ENCODE results near the gene PRKCB. TPM values are rescaled to one million over a fixed set of nuclear protein-coding genes. Genes with fewer than 3 reads are reported as not detected.
A peak's percentile ranks its signal among the peaks of the same experiment; 100 is the strongest.

Gene PRKCB
- total RNA-seq, 2 experiments from 2014 or later, result 21.0 to 51.6 TPM

- TF ChIP-seq, protein P1, sequence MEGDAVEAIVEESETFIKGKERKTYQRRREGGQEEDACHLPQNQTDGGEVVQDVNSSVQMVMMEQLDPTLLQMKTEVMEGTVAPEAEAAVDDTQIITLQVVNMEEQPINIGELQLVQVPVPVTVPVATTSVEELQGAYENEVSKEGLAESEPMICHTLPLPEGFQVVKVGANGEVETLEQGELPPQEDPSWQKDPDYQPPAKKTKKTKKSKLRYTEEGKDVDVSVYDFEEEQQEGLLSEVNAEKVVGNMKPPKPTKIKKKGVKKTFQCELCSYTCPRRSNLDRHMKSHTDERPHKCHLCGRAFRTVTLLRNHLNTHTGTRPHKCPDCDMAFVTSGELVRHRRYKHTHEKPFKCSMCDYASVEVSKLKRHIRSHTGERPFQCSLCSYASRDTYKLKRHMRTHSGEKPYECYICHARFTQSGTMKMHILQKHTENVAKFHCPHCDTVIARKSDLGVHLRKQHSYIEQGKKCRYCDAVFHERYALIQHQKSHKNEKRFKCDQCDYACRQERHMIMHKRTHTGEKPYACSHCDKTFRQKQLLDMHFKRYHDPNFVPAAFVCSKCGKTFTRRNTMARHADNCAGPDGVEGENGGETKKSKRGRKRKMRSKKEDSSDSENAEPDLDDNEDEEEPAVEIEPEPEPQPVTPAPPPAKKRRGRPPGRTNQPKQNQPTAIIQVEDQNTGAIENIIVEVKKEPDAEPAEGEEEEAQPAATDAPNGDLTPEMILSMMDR (conservative IDR thresholded peaks at IDR 0.05; ENCODE audit: low read length), result peak; percentile 81
- no peak for TF ChIP-seq EZH2phosphoT487 (IDR thresholded peaks at IDR 0.05; ENCODE audit: borderline replicate concordance, low read depth, low read length)
- intact Hi-C loops (cut with micrococcal nuclease; ENCODE audit: unreplicated experiment), result loop anchor here (1.0 to 5.0 kb wide), 3 partner anchors 22 to 299 kb away; no protein-coding TSS in a partner anchor
- no peak overlapping the region for H3K4me2 ChIP-seq (ENCODE audit: low read length)
- BruUV-seq (replicated peaks), result no TSS peak
- H3K9me3 ChIP-seq (ENCODE audit: low read length), result no peaks in the 10 kb centered on the region
- no peak overlapping the region for H3K4me3 ChIP-seq (ENCODE audit: low read depth, low read length, poor library complexity, severe bottlenecking)
- CTCF ChIA-PET (ENCODE audit: unreplicated experiment), result interaction anchor here (2.2 kb wide), 1 partner anchor 233 kb away, joined by 8 read pairs; no protein-coding TSS in a partner anchor
- H3K79me2 ChIP-seq (ENCODE audit: insufficient read depth, low read depth, low read length), result no peaks in the 10 kb centered on the region
- H3K9me2 ChIP-seq (ENCODE audit: insufficient read depth, low read length), result no peaks in the 10 kb centered on the region
- H3K36me3 ChIP-seq (ENCODE audit: insufficient read depth, low read length), result peaks cover 4% of the 10 kb centered on the region; the same call in 1 of the 2 replicates
- no peak overlapping the region for H2AFZ ChIP-seq (ENCODE audit: low read length)
- no peak overlapping the region for H3K27ac ChIP-seq (ENCODE audit: low read depth, low read length, poor library complexity, severe bottlenecking)
- H4K20me1 ChIP-seq (ENCODE audit: insufficient read depth, low read length), result no peaks in the 10 kb centered on the region
- DNase-seq (ENCODE audit: low spot score), result peak; percentile 55
- H3K4me1 ChIP-seq (ENCODE audit: insufficient read depth, low read length, poor library complexity, severe bottlenecking), result no peaks in the 10 kb centered on the region
- POLR2A ChIA-PET, result interaction anchor here (0.7 to 1.0 kb wide), 2 partner anchors 231 to 350 kb away, joined by 3 to 4 read pairs; no protein-coding TSS in a partner anchor
Measured at GRCh38 chr16:24036614-24037013, 200.8 kb downstream of the PRKCB start.

- Histone ChIP-seq H3K4me3 (ENCODE audit: low read depth, low read length, poor library complexity, severe bottlenecking) (no peak overlapping the region), H3K9me3 (ENCODE audit: low read length) (no peaks in the 10 kb centered on the region), H3K4me2 (ENCODE audit: low read length) (no peak overlapping the region), H3K27ac (ENCODE audit: low read depth, low read length, poor library complexity, severe bottlenecking) (no peak overlapping the region), H3K4me1 (ENCODE audit: insufficient read depth, low read length, poor library complexity, severe bottlenecking) (no peaks in the 10 kb centered on the region), H2AFZ (ENCODE audit: low read length) (no peak overlapping the region), H4K20me1 (ENCODE audit: insufficient read depth, low read length) (no peaks in the 10 kb centered on the region), H3K36me3 (ENCODE audit: insufficient read depth, low read length) (peaks cover 4% of the 10 kb centered on the region; the same call in 1 of the 2 replicates), H3K9me2 (ENCODE audit: insufficient read depth, low read length) (no peaks in the 10 kb centered on the region), H3K79me2 (ENCODE audit: insufficient read depth, low read depth, low read length) (no peaks in the 10 kb centered on the region)
- DNase-seq (ENCODE audit: low spot score), result no peak
- ChIA-PET POLR2A (interaction anchor here (0.6 kb wide), 1 partner anchor 235 kb away, joined by 3 read pairs; no protein-coding TSS in a partner anchor), CTCF (ENCODE audit: unreplicated experiment) (interaction anchor here (2.2 kb wide), 1 partner anchor 234 kb away, joined by 8 read pairs; no protein-coding TSS in a partner anchor)
- BruUV-seq (replicated peaks), result no TSS peak
- intact Hi-C loops (cut with micrococcal nuclease; ENCODE audit: unreplicated experiment), result loop anchor here (2.0 to 5.0 kb wide), 2 partner anchors 23 to 300 kb away; no protein-coding TSS in a partner anchor
- TF ChIP-seq, protein P1 (conservative IDR thresholded peaks at IDR 0.05; ENCODE audit: low read length), result no peak
- no peak for TF ChIP-seq EZH2phosphoT487 (IDR thresholded peaks at IDR 0.05; ENCODE audit: borderline replicate concordance, low read depth, low read length)
Measured at GRCh38 chr16:24037335-24037734, 201.6 kb downstream of the PRKCB start.

Measured in OCI-LY7 (cell line).